HFFc6 (cell line): ENCODE data around the gene ZNRD2. TPM values are rescaled to one million over a fixed set of nuclear protein-coding genes. Genes with fewer than 3 reads are reported as not detected.
"Not testable (repeated sequence)": the region's sequence is repeated elsewhere in the genome, so short reads cannot be mapped to it uniquely, and the experiment has no call there.

Source experiments
- DNase-seq: peaks from one replicate; pipeline ENCODE4 v3.0.0-alpha.2; 2018
- H3K27ac Mint-ChIP-seq: 2 replicates; pipeline ENCODE4 v1.8.0; 2020; ENCODE audit warnings: mild to moderate bottlenecking, mixed read lengths
- H3K27me3 Mint-ChIP-seq: 2 replicates; pipeline ENCODE4 v1.8.0; 2021; ENCODE audit warnings: mild to moderate bottlenecking, moderate library complexity, mixed read lengths; ENCODE audit not compliant: insufficient read depth
- H3K36me3 Mint-ChIP-seq: 2 replicates; pipeline ENCODE4 v1.8.0; 2021; ENCODE audit warnings: low read depth, mixed read lengths
- H3K4me1 Mint-ChIP-seq: 2 replicates; pipeline ENCODE4 v1.8.0; 2020; ENCODE audit warnings: low read depth, mixed read lengths
- H3K4me3 Mint-ChIP-seq: 2 replicates; pipeline ENCODE4 v1.8.0; 2020; ENCODE audit warnings: mild to moderate bottlenecking, moderate library complexity, mixed read lengths
- H3K9me3 Mint-ChIP-seq: 2 replicates; pipeline ENCODE4 v1.8.0; 2020; ENCODE audit warnings: mild to moderate bottlenecking, mixed read lengths
- long read RNA-seq: library from polyadenylated mRNA; unstranded; transcript quantifications from one replicate; pipeline ENCODE4 v2.0.0, GENCODE V29; 2019
- total RNA-seq, 6 experiments: library from RNA; stranded (reverse); fragmentation: NEBNext Ultra II Directional; extraction: Animal tissue kit (Norgen Biotek cat#: 25700); gene quantifications; 2 replicates in 1 of 6; 3 replicates in 5 of 6; pipeline ENCODE4 v1.2.3, GENCODE V29; 2021
- TF ChIP-seq, protein P1 (sequence below): fragments of 200-600 bp; sonication (generic); IDR thresholded peaks from 2 replicates; pipeline ENCODE4 v1.5.0; 2021; ENCODE audit warnings: antibody characterized with exemption, mild to moderate bottlenecking

Gene ZNRD2, protein sequence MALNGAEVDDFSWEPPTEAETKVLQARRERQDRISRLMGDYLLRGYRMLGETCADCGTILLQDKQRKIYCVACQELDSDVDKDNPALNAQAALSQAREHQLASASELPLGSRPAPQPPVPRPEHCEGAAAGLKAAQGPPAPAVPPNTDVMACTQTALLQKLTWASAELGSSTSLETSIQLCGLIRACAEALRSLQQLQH
- total RNA-seq, result 10 to 100 TPM; 57.7 to 72.0 (median 64.3) TPM
- long read RNA-seq, transcript SSSCA1-201 (4 exons, 698 nt), result major isoform, 54 of 66 reads
- long read RNA-seq, transcript SSSCA1-206 (3 exons, 879 nt), result minor isoform, 8 of 66 reads
- long read RNA-seq, partial matches to known transcripts, result 0 of 66 reads
- long read RNA-seq, other reads (novel, unspliced or antisense), result 3 of 66 reads

DNA sequence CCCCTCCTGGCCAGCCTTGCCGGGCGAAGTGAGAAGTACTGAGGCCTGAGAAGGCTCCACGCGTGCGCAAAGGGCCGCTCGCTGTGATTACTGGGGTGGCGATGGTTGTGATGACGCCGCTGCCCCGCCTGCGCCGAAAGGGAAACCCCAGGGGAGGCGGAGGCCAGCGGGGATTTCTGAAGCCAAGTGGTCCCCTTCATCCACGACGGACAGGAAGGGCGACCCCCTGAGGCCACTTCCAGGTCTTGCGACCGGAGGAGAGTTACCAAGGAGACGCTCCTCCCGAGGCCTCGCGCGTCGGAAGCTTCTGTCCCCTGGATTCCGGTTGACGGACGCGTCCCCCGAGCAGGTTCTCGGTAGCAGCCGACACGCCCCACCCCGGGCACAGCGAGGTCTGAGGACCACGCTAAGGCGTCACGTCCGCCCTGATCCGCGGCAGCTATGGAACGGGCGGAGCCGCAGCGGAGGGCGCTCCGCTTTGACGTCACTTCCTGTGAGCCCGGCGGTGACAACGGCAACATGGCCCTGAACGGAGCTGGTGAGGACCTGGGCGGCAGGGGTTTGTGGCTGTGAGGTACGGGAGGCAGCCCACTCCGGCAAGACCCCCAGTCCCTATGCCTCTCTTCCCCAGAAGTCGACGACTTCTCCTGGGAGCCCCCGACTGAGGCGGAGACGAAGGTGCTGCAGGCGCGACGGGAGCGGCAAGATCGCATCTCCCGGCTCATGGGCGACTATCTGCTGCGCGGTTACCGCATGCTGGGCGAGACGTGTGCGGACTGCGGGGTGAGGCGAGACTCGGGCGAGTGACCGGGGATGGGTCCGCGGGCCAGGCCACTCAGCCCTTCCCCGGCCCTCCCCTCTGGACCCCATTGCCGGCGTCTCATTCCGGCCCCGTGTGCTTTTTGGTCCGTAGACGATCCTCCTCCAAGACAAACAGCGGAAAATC, at the start of gene ZNRD2:
TSS of gene ZNRD2 (plus strand) at position 505 of the 946 bp plus-strand sequence. CDS start at position 520, 15 bp downstream.
- H3K4me1 Mint-ChIP-seq, result peaks cover 68% of the 10 kb centered on the region
- no peaks in the 10 kb centered on the region for H3K9me3 Mint-ChIP-seq
- H3K27ac Mint-ChIP-seq, result peak within 1 kb of the TSS; percentile 96
- TF ChIP-seq, protein P1, sequence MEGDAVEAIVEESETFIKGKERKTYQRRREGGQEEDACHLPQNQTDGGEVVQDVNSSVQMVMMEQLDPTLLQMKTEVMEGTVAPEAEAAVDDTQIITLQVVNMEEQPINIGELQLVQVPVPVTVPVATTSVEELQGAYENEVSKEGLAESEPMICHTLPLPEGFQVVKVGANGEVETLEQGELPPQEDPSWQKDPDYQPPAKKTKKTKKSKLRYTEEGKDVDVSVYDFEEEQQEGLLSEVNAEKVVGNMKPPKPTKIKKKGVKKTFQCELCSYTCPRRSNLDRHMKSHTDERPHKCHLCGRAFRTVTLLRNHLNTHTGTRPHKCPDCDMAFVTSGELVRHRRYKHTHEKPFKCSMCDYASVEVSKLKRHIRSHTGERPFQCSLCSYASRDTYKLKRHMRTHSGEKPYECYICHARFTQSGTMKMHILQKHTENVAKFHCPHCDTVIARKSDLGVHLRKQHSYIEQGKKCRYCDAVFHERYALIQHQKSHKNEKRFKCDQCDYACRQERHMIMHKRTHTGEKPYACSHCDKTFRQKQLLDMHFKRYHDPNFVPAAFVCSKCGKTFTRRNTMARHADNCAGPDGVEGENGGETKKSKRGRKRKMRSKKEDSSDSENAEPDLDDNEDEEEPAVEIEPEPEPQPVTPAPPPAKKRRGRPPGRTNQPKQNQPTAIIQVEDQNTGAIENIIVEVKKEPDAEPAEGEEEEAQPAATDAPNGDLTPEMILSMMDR, result peak; percentile 84
- peak; percentile 99 for DNase-seq
- H3K36me3 Mint-ChIP-seq, result peaks cover 17% of the 10 kb centered on the region
- H3K4me3 Mint-ChIP-seq, result peak within 1 kb of the TSS; percentile 100
- H3K27me3 Mint-ChIP-seq, result peaks cover 19% of the 10 kb centered on the region

DNA sequence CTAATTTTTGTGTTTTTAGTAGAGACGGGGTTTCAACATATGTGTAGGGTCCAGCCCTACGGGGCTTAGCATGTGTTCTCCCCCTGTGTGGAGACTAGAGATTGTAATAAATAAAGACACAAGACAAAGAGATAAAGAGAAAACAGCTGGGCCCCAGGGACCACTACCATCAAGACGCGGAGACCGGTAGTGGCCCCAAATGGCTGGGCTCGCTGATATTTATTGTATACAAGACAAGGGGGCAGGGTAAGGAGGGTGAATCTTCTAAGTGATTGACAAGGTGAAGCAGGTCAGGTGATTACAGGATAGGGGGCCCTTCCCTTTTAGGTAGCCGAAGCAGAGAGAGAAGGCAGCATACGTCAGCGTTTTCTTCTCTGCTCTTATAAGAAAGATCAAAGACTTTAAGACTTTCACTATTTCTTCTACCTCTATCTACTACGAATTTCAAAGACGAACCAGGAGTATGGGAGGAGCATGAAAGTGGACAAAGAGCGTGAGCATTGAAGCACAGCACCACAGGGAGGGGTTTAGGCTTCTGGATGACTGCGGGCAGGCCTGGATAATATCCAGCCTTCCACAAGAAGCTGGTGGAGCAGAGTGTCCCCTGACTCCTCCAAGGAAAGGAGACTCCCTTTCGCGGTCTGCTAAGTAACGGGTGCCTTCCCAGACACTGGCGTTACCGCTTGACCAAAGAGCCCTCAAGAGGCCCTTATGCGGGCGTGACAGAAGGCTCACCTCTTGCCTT, 48.3 kb upstream of the ZNRD2 start:
- H3K9me3 Mint-ChIP-seq, H3K4me1 Mint-ChIP-seq, H3K4me3 Mint-ChIP-seq, H3K27ac Mint-ChIP-seq, H3K36me3 Mint-ChIP-seq, H3K27me3 Mint-ChIP-seq, DNase-seq: not testable (repeated sequence)

DNA sequence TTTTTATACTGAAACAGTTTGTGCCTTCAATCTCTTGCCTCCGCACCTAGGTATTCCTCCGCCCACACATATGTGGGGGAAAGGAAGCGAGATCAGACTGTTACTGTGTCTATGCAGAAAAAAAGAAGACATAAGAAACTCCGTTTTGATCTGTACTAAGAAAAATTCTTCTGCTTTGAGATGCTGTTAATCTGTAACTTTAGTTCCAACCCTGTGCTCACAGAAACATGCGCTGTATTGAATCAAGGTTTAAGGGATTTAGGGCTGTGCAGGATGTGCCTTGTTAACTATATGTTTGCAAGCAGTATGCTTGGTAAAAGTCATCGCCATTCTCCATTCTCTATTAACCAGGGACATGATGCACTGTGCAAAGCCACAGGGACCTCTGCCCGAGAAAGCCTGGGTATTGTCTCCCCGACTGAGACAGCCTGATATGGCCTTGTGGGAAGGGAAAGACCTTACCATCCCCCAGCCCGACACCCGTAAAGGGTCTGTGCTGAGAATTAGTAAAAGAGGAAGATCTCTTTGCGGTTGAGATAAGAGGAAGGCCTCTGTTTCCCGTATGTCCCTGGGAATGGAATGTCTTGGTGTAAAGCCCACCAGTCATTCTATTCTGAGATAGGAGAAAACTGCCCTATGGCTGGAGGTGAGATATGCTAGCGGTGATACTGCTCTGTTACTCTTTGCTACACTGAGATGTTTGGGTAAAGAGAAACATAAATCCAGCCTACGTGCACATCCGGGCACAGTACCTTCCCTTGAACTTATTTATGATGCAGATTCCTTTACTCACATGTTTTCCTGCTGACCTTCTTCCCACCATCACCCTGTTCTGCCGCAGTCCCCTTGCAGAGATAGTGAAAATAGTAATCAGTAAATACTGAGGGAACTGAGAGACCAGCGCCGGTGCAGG, 47.3 kb upstream of the ZNRD2 start:
- not testable (repeated sequence) for H3K4me3 Mint-ChIP-seq, H3K27me3 Mint-ChIP-seq, H3K27ac Mint-ChIP-seq, H3K4me1 Mint-ChIP-seq, H3K9me3 Mint-ChIP-seq, DNase-seq, H3K36me3 Mint-ChIP-seq

DNA sequence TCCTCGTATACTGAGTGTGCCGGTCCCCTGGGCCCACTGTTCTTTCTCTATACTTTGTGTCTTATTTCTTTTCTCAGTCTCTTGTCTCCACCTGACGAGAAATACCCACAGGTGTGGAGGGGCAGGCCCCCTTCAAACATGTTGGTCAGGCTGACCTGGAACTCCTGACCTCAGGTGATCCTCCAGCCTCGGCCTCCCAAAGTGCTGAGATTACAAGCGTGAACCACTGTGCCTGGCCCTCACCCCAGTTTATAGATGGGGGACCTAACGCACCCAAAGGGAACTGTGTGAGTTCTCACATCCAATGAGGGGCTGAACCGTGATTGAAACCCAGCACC, 46.7 kb upstream of the ZNRD2 start:
- H3K9me3 Mint-ChIP-seq, H3K4me3 Mint-ChIP-seq, H3K27me3 Mint-ChIP-seq, H3K36me3 Mint-ChIP-seq, DNase-seq, H3K27ac Mint-ChIP-seq, H3K4me1 Mint-ChIP-seq: not testable (repeated sequence)

DNA sequence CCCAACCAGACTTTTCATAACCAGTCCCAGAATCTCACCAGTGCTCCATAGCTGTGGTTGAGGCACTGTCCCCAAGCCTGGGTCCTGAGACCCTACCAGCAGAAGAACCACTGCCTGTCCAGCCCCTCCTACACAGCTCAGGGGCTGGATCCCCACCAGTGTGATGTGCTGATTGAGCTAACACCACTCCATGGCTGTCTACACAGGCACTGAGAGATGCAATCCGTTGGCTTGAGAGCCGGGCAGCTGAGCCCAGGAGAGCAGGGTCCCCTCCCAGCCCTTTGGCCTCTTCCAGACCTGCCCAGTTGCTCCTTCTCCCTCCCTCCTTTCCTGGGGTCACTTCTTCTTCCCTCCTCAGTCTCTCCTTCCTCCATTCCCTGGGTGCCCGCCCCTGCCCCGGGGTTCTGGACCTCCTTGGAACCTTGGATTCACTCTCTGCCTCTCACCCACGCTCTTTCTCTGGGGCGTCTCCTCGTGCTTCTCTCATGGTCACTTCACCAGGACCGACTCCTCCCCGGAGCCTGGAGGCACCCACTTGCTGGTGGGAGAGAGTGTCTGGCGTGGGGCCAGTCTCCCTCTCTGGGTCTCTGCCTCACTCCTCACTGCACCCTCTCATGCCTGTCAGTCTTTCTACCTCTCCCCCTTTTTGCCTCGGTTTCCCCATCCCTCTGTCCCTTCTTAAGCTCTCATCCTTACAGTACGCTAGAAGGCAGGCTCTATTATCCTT, 46.1 kb upstream of the ZNRD2 start:
- Mint-ChIP-seq H3K27ac (peak overlapping the region; percentile 69), H3K4me1 (peaks cover 8% of the 10 kb centered on the region), H3K27me3 (peaks cover 2% of the 10 kb centered on the region), H3K4me3 (peak overlapping the region; percentile 77), H3K36me3 (peaks cover 10% of the 10 kb centered on the region; the same call in 1 of the 2 replicates), H3K9me3 (peaks cover 4% of the 10 kb centered on the region; the same call in 1 of the 2 replicates)
- no peak for DNase-seq
- TF ChIP-seq, protein P1, result no peak
